Activated T-helper 17 cell treated with anti-CD3 and anti-CD28 coated beads, Interleukin-2, amount 50 U/mL, for 72 hours (primary cell): ENCODE data around the gene RWDD1. TPM values are rescaled to one million over a fixed set of nuclear protein-coding genes. Genes with fewer than 3 reads are reported as not detected.

Experiments
- ATAC-seq: fragments of 150-1000 bp; cut with Tn5 transposase; replicated peaks from 2 replicates; pipeline ENCODE4 v1.10.0; 2021; ENCODE audit warnings: mild to moderate bottlenecking, moderate library complexity
- H3K27ac Mint-ChIP-seq: one replicate; pipeline ENCODE4 v1.8.0; 2022; ENCODE audit warnings: mixed read lengths
- H3K27me3 Mint-ChIP-seq: one replicate; pipeline ENCODE4 v1.8.0; 2022; ENCODE audit warnings: mixed read lengths
- H3K36me3 Mint-ChIP-seq: one replicate; pipeline ENCODE4 v1.8.0; 2022; ENCODE audit warnings: low read depth, mild to moderate bottlenecking, mixed read lengths
- H3K4me1 Mint-ChIP-seq: one replicate; pipeline ENCODE4 v1.8.0; 2022; ENCODE audit warnings: mixed read lengths
- H3K4me3 Mint-ChIP-seq: one replicate; pipeline ENCODE4 v1.8.0; 2022; ENCODE audit warnings: mild to moderate bottlenecking, mixed read lengths
- H3K9me3 Mint-ChIP-seq: one replicate; pipeline ENCODE4 v1.8.0; 2022; ENCODE audit warnings: mixed read lengths
- total RNA-seq, 2 donors: library from RNA; stranded (reverse); gene quantifications; one replicate each; pipeline ENCODE4 v1.2.3, GENCODE V29; 2022

Gene RWDD1
- total RNA-seq, 2 donors from 2014 or later: 24.4 to 44.6 TPM

GRCh38 chr6:116545651-116546050 lies 25.7 kb upstream of the RWDD1 start, which contains the start of gene TRAPPC3L:
TRAPPC3L (minus strand) TSS chr6:116545684; CDS start chr6:116545514, 170 bp downstream.
- H3K27me3 Mint-ChIP-seq: peaks cover 17% of the 10 kb centered on the region
- ATAC-seq: no peak
- no peaks in the 10 kb centered on the region for H3K9me3 Mint-ChIP-seq
- no peak within 1 kb of the TSS for H3K27ac Mint-ChIP-seq
- H3K4me1 Mint-ChIP-seq: no peaks in the 10 kb centered on the region
- no peaks in the 10 kb centered on the region for H3K36me3 Mint-ChIP-seq
- H3K4me3 Mint-ChIP-seq: no peak within 1 kb of the TSS

- ATAC-seq: no peak
- Mint-ChIP-seq H3K4me3 (no peak overlapping the region), H3K36me3 (no peaks in the 10 kb centered on the region), H3K4me1 (no peaks in the 10 kb centered on the region), H3K27ac (no peak overlapping the region), H3K27me3 (peaks cover 18% of the 10 kb centered on the region), H3K9me3 (no peaks in the 10 kb centered on the region)
Observed at GRCh38 chr6:116547358-116547757, 23.9 kb upstream of the RWDD1 start.

- Mint-ChIP-seq H3K9me3 (no peaks in the 10 kb centered on the region), H3K36me3 (no peaks in the 10 kb centered on the region), H3K27me3 (peaks cover 17% of the 10 kb centered on the region), H3K4me1 (no peaks in the 10 kb centered on the region), H3K4me3 (no peak overlapping the region), H3K27ac (no peak overlapping the region)
- ATAC-seq: no peak
Observed at GRCh38 chr6:116550796-116551195, 20.5 kb upstream of the RWDD1 start.

GRCh38 chr6:116553451-116553850 lies 17.9 kb upstream of the RWDD1 start, which contains the start of gene CALHM4:
CALHM4 (plus strand) TSS chr6:116553751; CDS start chr6:116553794, 43 bp downstream.
- Mint-ChIP-seq H3K27me3 (peaks cover 17% of the 10 kb centered on the region), H3K9me3 (no peaks in the 10 kb centered on the region), H3K27ac (no peak within 1 kb of the TSS), H3K36me3 (no peaks in the 10 kb centered on the region), H3K4me3 (no peak within 1 kb of the TSS), H3K4me1 (no peaks in the 10 kb centered on the region)
- ATAC-seq: no peak

GRCh38 chr6:116556065-116556464 lies 15.2 kb upstream of the RWDD1 start:
- H3K27me3 Mint-ChIP-seq: peaks cover 11% of the 10 kb centered on the region
- H3K27ac Mint-ChIP-seq: no peak overlapping the region
- no peak overlapping the region for H3K4me3 Mint-ChIP-seq
- no peaks in the 10 kb centered on the region for H3K36me3 Mint-ChIP-seq
- no peaks in the 10 kb centered on the region for H3K4me1 Mint-ChIP-seq
- H3K9me3 Mint-ChIP-seq: no peaks in the 10 kb centered on the region
- ATAC-seq: no peak

GRCh38 chr6:116556814-116557415 lies 14.4 kb upstream of the RWDD1 start:
- no peaks in the 10 kb centered on the region for H3K4me1 Mint-ChIP-seq

GRCh38 chr6:116557893-116558292 lies 13.4 kb upstream of the RWDD1 start:
- Mint-ChIP-seq H3K36me3 (no peaks in the 10 kb centered on the region), H3K4me3 (no peak overlapping the region), H3K27me3 (peaks cover 16% of the 10 kb centered on the region), H3K27ac (no peak overlapping the region), H3K4me1 (no peaks in the 10 kb centered on the region), H3K9me3 (no peaks in the 10 kb centered on the region)
- ATAC-seq: no peak

More at GRCh38 chr6:116556814-116557415, 14.4 kb upstream of the RWDD1 start:
- Mint-ChIP-seq H3K36me3 (no peaks in the 10 kb centered on the region), H3K27me3 (peaks cover 12% of the 10 kb centered on the region), H3K27ac (no peak overlapping the region), H3K4me3 (no peak overlapping the region), H3K9me3 (no peaks in the 10 kb centered on the region)
- no peak for ATAC-seq

- H3K27me3 Mint-ChIP-seq: peaks cover 9% of the 10 kb centered on the region
- H3K4me3 Mint-ChIP-seq: no peak overlapping the region
- H3K36me3 Mint-ChIP-seq: no peaks in the 10 kb centered on the region
- H3K9me3 Mint-ChIP-seq: no peaks in the 10 kb centered on the region
- H3K27ac Mint-ChIP-seq: no peak overlapping the region
- H3K4me1 Mint-ChIP-seq: no peaks in the 10 kb centered on the region
- ATAC-seq: no peak
Observed at GRCh38 chr6:116560130-116560529, 11.2 kb upstream of the RWDD1 start.

GRCh38 chr6:116561377-116562018 lies 9.8 kb upstream of the RWDD1 start:
- no peak overlapping the region for H3K4me3 Mint-ChIP-seq
- no peaks in the 10 kb centered on the region for H3K9me3 Mint-ChIP-seq
- H3K4me1 Mint-ChIP-seq: no peaks in the 10 kb centered on the region
- peaks cover 9% of the 10 kb centered on the region for H3K27me3 Mint-ChIP-seq
- H3K27ac Mint-ChIP-seq: no peak overlapping the region
- peak; percentile 64 for ATAC-seq
- no peaks in the 10 kb centered on the region for H3K36me3 Mint-ChIP-seq

- no peak for ATAC-seq
- peaks cover 9% of the 10 kb centered on the region for H3K27me3 Mint-ChIP-seq
- H3K4me3 Mint-ChIP-seq: no peak overlapping the region
- no peaks in the 10 kb centered on the region for H3K4me1 Mint-ChIP-seq
- no peaks in the 10 kb centered on the region for H3K9me3 Mint-ChIP-seq
- H3K36me3 Mint-ChIP-seq: no peaks in the 10 kb centered on the region
- no peak overlapping the region for H3K27ac Mint-ChIP-seq
Observed at GRCh38 chr6:116562019-116562403, 9.3 kb upstream of the RWDD1 start.

- Mint-ChIP-seq H3K4me1 (no peaks in the 10 kb centered on the region), H3K27me3 (peaks cover 9% of the 10 kb centered on the region)
- no peak for ATAC-seq
Observed at GRCh38 chr6:116562614-116563013, 8.7 kb upstream of the RWDD1 start.

GRCh38 chr6:116563830-116564229 lies 7.5 kb upstream of the RWDD1 start:
- no peak for ATAC-seq
- Mint-ChIP-seq H3K9me3 (no peaks in the 10 kb centered on the region), H3K4me1 (no peaks in the 10 kb centered on the region), H3K27ac (no peak overlapping the region), H3K27me3 (peaks cover 9% of the 10 kb centered on the region), H3K4me3 (no peak overlapping the region), H3K36me3 (no peaks in the 10 kb centered on the region)

More at GRCh38 chr6:116562614-116563013, 8.7 kb upstream of the RWDD1 start:
- H3K27ac Mint-ChIP-seq: no peak overlapping the region
- H3K9me3 Mint-ChIP-seq: no peaks in the 10 kb centered on the region
- H3K4me3 Mint-ChIP-seq: no peak overlapping the region
- no peaks in the 10 kb centered on the region for H3K36me3 Mint-ChIP-seq

- Mint-ChIP-seq H3K9me3 (no peaks in the 10 kb centered on the region), H3K4me3 (no peak overlapping the region), H3K36me3 (no peaks in the 10 kb centered on the region), H3K4me1 (no peaks in the 10 kb centered on the region), H3K27ac (no peak overlapping the region), H3K27me3 (peaks cover 9% of the 10 kb centered on the region)
- ATAC-seq: no peak
Observed at GRCh38 chr6:116564311-116564710, 7.0 kb upstream of the RWDD1 start.

- Mint-ChIP-seq H3K27ac (no peak overlapping the region), H3K36me3 (no peaks in the 10 kb centered on the region), H3K4me1 (no peaks in the 10 kb centered on the region), H3K4me3 (no peak overlapping the region), H3K9me3 (no peaks in the 10 kb centered on the region), H3K27me3 (peaks cover 9% of the 10 kb centered on the region)
- ATAC-seq: no peak
Observed at GRCh38 chr6:116564921-116565872, 6.1 kb upstream of the RWDD1 start.
